HepG2 (cell line): Measurements from ENCODE around the gene DDX49.

Experiments used
- EED ChIP-seq: sonication (generic); formaldehyde crosslinking; IDR thresholded peaks from 2 replicates; pipeline ENCODE4 v1.5.0; 2020; ENCODE audit warnings: mild to moderate bottlenecking, missing genetic modification reagents
- EZH2 ChIP-seq: conservative IDR thresholded peaks from 2 replicates; pipeline ENCODE4 v1.6.1; 2012; ENCODE audit warnings: mild to moderate bottlenecking, low read depth, low read length, moderate library complexity
- NFAT5 ChIP-seq: sonication (generic); formaldehyde crosslinking; IDR thresholded peaks from 2 replicates; pipeline ENCODE4 v1.4.0; 2020; ENCODE audit warnings: missing genetic modification reagents
- SP1 ChIP-seq, 2 experiments: fragments of 450-650 bp in 1 of 2; sonication (generic) in 1 of 2; formaldehyde crosslinking in 1 of 2; IDR thresholded peaks; 2 replicates each; pipeline versions ENCODE4 v1.4.0 to v1.6.1; 2016 to 2020; ENCODE audit warnings: missing genetic modification reagents in 1 of 2
- TF ChIP-seq, protein P1 (sequence below): sonication (generic); formaldehyde crosslinking; IDR thresholded peaks from 2 replicates; pipeline ENCODE4 v1.5.0; 2020; ENCODE audit warnings: mild to moderate bottlenecking, missing genetic modification reagents, moderate library complexity
- TF ChIP-seq, protein P2 (sequence below): sonication (generic); formaldehyde crosslinking; IDR thresholded peaks from 2 replicates; pipeline ENCODE4 v1.4.0; 2020; ENCODE audit warnings: missing genetic modification reagents

DNA sequence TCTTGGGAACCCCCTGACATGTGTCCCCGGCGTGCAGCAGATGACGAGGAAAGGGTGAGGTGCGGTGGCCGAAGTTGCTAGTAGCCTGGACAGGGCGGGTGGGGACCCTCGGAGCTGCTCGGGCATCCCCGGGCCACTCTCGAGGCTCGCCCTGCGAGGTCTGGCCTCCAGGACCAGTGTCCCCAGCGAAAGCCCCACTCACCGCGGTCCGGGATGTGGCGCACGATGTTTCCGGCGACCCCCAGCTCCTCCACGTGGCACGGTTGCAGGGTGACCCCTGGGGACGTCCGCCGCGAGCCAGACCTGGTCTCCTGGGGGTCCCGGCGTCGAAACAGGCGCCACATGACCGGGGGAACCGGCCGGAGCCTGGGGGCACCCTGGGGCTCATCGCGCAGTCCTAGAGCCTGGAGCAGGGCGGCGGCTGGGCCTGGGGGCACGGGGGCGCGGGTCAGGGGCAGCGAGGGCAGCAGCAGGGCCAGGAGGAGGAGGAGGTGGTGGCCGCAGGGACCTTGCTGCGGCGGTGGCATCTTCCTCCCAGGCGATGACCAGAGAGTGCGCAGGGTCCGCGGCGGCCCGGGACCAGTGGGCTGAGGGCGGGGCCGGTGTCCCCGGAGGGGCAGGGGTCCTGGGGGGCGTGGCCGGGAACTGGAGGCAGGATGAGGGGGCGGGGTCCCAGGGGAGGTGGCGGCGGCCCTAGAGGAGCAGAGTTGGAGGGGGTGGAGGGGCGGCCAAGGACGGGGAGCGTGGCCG lies 49.6 kb upstream of the DDX49 start:
- TF ChIP-seq SP1 (IDR thresholded peaks at IDR 0.05), result no peak
- no peak for TF ChIP-seq SP1 (CRISPR knock-in tag; IDR thresholded peaks at IDR 0.05)
- no peak for TF ChIP-seq NFAT5 (CRISPR knock-in tag)
- TF ChIP-seq, protein P1, sequence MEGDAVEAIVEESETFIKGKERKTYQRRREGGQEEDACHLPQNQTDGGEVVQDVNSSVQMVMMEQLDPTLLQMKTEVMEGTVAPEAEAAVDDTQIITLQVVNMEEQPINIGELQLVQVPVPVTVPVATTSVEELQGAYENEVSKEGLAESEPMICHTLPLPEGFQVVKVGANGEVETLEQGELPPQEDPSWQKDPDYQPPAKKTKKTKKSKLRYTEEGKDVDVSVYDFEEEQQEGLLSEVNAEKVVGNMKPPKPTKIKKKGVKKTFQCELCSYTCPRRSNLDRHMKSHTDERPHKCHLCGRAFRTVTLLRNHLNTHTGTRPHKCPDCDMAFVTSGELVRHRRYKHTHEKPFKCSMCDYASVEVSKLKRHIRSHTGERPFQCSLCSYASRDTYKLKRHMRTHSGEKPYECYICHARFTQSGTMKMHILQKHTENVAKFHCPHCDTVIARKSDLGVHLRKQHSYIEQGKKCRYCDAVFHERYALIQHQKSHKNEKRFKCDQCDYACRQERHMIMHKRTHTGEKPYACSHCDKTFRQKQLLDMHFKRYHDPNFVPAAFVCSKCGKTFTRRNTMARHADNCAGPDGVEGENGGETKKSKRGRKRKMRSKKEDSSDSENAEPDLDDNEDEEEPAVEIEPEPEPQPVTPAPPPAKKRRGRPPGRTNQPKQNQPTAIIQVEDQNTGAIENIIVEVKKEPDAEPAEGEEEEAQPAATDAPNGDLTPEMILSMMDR (CRISPR knock-in tag), result no peak
- TF ChIP-seq, protein P2, sequence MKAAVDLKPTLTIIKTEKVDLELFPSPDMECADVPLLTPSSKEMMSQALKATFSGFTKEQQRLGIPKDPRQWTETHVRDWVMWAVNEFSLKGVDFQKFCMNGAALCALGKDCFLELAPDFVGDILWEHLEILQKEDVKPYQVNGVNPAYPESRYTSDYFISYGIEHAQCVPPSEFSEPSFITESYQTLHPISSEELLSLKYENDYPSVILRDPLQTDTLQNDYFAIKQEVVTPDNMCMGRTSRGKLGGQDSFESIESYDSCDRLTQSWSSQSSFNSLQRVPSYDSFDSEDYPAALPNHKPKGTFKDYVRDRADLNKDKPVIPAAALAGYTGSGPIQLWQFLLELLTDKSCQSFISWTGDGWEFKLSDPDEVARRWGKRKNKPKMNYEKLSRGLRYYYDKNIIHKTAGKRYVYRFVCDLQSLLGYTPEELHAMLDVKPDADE (CRISPR knock-in tag), result no peak
- TF ChIP-seq EED (CRISPR knock-in tag), result no peak
- no peak for TF ChIP-seq EZH2
